Fibroblast of skin of right quadriceps (primary cell): ENCODE data around the gene CD2AP.
"Not testable (repeated sequence)": the region's sequence is repeated elsewhere in the genome, so short reads cannot be mapped to it uniquely, and the experiment has no call there.

Experiments
- DNase-seq: peaks from one replicate; pipeline ENCODE4 v3.0.0-alpha.2; 2013

CD2AP gene, protein sequence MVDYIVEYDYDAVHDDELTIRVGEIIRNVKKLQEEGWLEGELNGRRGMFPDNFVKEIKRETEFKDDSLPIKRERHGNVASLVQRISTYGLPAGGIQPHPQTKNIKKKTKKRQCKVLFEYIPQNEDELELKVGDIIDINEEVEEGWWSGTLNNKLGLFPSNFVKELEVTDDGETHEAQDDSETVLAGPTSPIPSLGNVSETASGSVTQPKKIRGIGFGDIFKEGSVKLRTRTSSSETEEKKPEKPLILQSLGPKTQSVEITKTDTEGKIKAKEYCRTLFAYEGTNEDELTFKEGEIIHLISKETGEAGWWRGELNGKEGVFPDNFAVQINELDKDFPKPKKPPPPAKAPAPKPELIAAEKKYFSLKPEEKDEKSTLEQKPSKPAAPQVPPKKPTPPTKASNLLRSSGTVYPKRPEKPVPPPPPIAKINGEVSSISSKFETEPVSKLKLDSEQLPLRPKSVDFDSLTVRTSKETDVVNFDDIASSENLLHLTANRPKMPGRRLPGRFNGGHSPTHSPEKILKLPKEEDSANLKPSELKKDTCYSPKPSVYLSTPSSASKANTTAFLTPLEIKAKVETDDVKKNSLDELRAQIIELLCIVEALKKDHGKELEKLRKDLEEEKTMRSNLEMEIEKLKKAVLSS

DNA sequence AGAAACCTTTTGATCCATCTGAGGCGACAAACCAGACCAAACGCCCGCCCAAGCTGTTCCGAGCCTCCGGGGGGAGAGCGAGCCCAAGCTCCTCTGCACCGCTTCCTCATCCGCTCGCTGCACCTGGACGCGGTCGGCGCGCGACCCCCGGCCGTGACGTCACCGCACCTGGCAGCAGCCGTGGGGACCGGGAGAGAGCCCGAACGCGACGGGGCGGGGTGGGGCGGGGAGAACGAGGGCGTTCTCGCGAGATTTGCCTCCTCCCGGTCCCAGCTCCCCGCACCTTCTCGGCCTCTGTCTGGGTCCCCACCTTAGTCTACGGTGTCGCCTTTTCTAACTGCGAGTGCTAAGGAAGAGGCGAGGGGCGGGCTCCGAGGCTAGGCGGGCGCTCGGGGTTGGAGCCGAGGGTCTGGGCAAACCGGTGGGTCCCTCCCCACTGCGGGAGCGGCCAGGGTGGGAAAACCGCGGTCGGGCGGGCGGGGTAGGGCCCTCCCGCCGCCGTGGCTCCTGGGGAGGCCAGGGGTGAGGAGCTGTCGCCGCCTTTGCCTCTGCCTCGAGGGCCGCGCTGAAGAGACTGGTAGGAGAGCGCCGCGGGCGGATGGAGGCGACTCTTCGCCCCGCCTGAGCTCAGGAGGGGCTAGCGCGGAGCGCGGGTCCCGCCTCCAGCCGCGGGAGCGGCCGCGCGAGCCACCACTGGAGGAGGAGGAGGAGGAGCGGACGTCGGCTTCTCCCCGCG, at the start of gene CD2AP:
TSS of gene CD2AP (plus strand) at position 293 of the 736 bp plus-strand sequence. CDS start 456 bp downstream, outside the sequence.
- peak; percentile 82 for DNase-seq

DNA sequence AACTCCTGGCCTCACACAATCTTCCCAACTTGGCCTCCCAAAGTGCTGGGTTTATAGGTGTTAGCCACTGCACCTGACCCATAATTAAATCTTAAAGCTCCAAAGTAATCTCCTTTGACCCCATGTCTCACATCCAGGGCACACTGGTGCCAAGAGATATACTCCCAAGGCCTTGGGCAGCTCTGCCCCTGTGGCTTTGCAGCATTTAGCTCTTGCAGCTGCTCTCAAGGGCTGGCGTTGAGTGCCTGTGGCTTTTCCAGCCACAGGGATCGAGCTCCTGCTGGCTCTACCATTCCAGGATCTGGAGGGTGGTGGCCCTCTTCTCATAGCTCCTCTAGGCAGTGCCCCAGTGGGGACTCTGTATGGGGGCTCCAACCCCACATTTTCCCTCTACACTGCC, 49.3 kb upstream of the CD2AP start:
- no peak for DNase-seq

DNA sequence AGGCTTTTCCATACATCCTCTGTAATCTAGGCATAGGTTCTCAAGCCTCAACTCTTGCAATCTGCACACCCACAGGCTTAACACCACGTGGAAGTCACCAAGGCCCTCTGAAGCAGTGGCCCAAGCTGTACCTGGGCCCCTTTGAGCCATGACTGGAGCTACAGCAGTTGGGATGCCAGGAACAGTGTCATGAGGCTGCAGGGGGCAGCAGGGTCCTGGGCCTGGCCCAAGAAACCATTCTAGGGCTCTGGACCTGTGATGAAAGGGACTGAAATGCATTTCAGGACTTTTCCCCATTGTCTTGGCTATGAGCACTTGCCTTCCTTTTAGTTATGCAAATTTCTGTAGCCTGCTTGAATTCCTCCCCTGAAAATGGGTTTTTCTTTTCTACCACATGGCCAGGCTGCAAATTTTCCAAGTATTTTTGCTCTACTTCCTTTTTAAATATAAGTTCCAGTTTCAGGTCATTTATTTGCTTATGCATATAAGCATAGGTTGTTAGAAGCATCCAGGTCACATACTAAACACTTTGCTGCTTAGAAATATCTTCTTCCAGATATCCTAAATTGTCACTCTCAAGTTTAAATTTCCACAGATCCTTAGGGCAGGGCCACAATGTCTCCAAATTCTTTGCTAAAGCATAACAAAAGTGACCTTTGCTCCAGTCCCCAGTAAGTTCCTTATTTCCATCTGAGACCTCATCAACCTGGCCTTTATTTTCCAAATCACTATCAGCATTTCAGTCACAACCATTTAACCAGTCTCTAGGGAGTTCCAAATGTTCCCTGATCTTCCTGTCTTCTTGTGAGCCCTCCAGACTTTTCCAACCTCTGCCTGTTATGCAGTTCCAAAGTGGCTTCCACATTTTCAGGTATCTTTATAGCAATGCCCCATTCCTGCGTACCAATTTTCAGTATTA, 48.6 kb upstream of the CD2AP start:
- DNase-seq: no peak

DNA sequence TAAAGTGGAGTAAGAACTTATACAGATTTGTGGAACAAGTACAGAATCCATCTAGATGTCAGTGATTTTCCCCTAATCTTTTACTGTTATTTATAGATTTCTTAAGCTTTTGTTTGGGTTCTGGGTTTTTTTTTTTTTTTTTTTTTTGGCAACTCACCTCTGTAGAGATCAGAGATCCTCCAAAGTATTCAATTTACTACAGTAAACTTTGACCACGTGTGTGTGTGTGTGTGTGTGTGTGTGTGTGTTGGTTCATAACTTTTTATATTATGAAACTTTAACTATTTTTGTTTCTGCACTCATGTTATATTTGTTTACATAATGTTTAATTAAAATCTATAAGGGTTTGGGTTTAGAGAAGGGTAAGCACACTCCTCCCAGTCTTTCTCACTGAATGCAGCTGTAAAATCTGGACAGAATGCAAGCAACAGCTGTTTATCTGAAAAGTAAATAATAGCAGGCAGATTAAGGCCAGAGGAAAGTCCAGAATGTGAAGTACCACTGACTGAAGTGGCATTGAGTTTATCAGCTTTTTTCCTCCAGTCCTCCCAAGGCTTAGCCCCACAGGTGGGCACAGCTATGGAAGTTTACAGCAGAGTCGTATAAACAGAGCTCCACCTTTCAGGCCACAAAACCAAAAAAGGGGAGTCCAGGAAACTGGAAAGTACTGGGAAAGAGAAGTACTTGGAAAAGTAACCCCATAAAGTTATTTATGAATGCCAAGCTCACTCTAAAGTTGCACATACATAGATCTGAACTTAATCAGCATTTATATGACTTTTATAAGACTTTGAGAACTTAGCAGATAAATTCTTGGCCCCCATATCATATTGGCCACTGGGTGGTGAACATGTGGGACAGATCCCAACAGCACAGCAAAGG, 43.0 kb upstream of the CD2AP start:
- no peak for DNase-seq

DNA sequence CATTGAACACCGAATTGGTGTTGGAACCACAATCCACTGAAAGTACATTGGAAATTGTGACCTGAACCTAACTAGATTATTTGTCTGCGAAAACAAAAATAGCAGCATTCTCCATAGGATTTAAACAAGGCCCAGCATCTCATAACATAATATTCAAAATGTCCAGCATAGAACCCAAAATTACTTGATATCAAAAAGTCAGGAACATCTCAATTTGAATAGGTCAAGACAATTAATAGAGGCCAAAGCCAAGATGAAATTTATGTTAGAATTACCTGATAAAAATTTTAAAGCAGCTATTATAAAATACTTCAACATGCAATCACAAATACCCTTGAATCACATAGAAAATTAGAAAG, 42.4 kb upstream of the CD2AP start:
- DNase-seq: no peak

DNA sequence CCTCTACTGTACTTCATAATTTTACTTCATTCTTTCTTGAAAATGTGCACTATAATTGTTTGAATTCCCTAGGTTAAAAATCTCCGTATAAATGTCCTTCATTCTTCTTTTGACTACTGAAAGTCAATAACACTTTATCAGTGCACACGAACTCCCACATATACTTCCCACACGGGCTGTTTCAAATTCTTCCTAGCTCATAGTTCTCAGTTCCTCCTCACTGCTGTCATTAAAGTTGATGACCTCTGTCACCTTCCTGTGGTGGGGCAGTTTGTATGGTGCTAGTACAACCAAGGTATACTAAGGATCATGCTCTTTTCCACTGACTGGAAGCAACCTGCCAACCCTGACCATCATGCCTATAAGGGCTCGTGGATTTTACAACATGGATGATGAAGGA, 40.0 kb upstream of the CD2AP start:
- DNase-seq: no peak

DNA sequence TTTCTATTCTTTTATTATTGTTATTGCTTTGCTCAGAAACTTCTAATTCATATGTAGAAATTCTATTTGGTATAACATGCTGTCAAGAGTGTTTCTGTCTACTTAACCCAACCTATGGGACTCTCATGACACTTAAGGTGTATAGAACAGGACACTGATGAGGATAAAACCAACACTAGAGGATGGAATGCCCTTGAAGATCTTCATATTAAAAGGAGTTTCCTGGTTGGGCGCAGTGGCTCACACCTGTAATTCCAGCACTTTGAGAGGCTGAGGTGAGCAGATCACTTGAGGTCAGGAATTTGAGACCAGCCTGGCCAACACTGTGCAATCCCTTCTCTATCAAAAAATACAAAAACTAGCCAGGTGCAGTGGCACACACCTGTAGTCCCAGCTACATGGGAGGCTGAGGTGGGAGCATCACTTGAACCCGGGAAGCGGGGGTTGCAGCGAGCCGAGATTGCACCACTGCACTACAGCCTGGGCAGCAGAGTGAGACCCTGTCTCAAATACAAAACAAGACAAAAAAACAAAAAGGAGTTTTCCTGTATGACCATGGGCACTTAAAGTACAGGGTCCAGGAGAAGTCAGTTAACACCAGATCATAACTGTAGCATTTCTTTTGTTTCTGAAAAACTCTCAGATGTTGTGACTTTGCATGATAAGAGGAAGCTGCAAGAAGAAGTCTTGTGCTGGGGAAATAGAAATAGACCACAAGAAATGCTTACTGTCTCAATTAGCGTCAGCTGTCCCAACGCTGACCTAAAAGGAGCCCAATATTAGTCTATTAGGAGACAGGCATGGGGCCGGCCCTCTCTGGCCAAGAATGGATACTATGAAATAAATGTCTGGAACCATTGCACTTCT, 38.9 kb upstream of the CD2AP start:
- DNase-seq: no peak

DNA sequence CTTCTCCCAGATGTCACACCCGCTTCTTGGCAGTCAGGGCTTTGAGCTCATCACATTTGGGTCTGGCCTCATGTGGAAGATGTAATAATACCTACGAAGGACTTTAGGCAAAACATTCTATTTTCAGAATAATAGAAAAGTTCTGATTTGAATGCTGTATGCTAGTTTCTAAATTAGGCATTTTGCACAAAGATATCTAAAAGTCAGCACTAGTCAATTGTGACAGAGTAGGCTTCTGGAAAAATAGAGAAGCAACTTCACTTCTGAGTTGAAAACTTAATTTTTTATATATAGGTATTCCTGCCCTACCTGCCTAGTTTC, 38.3 kb upstream of the CD2AP start:
- DNase-seq: no peak

DNA sequence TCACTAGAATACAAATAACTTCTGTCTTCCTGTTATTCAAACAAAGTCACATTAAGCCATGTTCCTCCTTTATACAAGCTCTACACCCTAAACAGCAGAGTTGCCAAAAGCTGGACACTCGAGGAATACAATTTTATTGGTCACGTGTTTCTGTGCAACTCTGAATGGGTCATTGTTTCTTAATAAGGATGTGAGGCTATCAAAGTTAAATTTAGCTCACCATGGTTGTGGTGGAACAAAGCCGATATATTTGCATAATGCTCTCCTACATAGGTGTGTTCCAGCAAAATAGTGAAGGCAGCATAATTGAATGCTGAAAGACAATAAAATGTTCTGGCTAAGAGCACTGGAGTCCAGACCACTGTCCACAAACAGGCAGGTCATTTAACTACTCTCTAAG, 36.9 kb upstream of the CD2AP start:
- DNase-seq: no peak

DNA sequence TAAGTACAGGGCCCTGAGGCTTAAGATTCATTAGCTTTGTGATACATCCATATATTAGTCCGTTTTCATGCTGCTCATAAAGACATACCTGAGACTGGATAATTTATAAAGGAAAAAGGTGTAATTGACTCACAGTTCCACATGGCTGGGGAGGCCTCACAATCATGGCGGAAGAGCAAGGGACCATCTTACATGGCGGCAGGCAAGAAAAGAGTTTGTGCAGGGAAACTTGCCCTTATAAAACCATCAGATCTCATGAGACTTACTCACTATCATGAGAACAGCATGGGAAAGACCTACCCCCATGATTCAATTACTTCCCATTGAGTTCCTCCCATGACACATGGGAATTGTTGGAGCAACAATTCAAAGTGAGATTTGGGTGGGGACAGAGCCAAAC, 32.6 kb upstream of the CD2AP start:
- DNase-seq: not testable (repeated sequence)

DNA sequence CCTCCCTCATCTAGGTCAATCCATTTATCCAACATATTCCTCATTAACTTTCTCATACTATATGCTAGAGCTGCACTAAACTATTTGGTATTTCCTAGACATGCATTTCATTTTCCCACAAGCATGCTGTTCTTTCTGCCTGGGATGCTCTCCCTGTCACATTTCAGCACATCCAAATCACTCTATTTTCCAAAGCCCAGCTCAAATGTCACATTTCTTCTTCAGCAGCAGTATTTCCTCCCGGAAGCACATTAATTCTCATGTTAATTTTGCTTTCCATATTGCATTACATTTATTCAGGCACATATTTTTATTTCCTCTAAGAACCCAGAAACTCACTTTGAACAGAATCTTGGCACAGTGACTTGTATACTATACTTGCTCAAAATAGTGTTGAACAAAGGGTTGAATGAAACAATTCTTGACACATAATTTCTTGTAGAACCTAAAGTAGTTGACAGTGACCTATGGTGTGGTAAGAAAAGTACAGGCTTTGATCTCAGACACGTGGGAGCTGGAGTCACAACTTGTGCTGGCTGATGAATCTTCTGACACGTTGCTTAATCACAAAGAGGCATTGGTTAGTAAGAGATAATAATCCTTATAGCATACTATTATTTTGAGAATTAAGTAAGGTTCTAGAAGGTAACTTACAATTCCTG, 30.8 kb upstream of the CD2AP start:
- DNase-seq: no peak

DNA sequence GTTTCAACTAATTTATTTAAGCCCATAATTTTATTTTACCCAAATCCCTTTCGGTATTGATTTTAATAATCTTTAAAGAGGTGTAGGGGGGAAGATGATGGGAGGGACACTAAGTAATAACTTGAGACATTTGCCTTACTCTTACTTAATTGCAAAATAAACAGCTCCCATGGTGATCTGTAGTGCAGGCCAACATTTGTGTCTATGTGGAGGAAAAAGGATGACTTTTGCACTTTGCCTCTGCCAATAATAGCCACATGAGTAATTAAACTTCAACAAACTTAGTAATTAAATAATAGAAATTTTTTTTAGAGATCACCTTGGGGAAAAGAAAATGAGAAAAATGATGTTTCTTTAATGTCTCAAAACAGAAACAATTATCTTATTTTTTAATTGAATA, 29.9 kb upstream of the CD2AP start:
- DNase-seq: no peak

DNA sequence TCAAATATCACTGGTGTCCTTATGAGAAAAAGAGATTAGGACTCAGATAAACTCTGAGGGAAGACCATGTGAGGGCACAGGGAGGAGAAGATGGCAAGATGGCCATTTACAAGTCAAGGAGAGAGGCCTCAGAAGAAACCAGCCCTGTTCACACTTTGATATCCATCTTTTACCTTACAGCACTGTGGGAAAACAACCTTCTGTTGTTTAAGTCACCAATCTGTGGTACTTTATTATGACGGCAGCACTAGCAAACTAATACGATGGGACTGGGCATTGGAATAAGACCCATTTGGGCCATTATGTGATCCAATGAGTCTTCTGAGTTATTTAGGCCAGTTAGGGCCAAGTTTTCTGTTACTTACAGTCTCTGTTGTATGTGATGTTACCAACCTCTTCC, 26.4 kb upstream of the CD2AP start:
- no peak for DNase-seq

DNA sequence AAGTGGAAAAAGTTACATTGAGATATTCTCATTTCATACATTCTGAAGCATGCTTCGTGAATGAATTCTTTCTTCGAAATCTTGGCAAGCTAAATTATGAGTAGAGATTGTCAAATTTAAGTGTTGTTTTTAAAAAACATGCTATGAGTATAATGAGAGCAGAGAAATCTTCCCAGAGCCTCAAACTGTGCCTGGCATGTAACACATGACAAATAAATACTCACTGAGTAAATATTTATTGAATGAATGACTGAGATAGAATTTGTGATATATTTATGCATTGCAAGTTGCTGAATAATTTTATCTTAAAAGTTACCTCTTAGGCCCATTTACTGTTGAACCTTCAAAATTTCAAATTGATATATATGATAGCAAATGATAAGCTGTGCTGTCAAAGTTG, 24.7 kb upstream of the CD2AP start:
- DNase-seq: no peak

DNA sequence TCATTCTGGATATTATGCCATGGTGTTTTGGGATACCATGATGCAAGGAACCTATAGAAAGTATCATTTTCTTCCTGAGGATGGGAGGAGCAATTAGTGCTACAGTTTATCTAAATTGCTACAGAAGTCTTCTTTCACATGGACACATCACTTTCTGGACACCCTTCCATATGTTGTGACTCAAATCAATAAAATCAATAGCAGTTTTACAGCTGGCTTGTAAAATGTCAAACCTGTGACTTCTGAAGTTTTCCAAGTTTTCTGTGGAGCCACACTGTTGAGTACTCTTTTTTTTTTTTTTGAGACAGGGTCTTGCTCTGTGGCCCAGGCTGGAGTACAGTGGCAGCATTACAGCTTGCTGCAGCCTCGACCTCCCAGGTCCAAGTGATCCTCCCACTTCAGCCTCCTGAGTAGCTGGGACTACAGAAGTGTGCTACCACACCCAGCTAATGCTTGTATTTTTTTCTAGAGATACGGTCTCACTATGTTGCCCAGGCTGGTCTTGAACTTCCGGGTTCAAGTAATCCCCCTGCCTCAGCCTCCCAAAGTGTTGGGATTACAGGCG, 24.1 kb upstream of the CD2AP start:
- no peak for DNase-seq

DNA sequence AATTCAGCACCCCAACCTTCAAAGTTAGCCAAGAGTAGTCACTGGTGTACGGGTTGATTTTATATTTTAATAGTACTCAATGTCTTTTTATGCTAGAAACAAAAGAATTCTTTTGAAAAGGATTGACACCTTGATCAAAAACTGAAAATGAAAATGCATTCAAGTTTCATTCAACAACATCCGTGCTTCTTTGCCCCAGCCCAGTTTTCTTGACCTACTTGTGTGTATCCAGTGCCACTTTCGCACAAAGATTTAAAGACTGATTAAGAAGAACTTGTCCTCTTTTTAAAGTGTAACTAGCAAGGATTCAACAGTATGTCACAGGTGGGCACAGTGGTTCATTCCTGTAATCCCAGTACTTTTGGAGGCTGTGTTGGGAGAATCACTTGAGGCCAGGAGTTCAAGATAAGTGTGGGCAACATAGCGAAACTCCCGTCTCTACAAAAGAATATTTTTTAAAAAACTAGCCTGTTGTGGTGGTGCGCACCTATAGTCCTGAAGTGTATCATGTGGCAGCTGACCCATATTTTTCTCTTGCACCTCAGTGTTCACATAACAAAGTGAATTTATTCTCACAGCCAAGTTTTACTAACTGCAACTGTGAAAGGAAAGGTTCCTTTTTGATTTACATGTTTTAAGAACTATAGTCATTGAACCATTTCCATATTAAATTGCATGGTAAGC, 22.7 kb upstream of the CD2AP start:
- no peak for DNase-seq

DNA sequence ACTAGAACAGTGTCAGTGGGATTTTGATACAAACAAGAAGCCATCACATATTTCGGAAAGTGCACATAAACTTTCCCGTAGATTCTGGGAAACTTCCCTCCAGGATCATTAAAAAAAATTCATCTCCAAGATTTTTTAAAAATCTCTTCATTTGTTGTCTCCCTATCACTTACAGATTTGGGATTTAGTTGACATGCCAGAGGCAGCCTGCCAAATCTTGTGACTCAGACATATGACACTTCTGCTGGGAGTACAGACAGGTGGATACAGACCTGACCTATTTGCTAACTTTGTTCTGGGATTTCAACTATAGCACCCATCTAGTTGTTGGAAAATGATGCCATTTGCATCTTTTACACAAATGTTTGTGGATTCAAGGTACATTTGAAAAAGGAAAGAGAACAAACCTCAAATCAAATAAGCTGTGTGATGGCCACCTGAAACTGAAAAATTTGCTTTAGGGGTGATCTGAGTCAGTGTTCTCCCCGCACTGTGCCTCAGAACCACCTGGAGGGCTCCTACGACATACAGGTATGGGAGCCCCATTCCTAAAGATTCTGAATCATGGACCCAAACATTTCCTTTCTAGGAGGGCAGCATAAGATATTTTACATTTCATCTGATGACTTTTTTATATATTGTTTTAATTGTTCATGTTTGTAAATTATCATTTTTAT, 21.9 kb upstream of the CD2AP start:
- no peak for DNase-seq

DNA sequence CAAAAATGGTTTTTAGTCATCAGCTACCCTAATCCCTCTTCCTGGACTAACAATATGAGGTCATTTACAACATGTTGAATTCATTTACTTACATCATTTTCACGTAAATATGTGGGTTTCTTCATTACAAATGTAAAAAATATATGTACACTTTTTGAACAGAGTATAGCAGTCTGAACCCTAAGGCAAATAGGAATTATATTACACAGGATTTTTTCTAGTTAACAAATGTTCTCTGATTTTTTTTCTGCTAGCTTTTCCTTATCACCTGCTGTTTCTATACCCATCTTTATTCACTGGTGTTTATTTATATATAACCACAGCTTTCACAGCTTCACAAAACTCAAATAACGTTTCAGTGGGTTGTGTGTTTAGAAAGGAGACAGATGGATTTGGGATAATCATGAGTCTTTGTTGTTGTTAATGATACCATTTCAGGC, 21.0 kb upstream of the CD2AP start:
- no peak for DNase-seq

DNA sequence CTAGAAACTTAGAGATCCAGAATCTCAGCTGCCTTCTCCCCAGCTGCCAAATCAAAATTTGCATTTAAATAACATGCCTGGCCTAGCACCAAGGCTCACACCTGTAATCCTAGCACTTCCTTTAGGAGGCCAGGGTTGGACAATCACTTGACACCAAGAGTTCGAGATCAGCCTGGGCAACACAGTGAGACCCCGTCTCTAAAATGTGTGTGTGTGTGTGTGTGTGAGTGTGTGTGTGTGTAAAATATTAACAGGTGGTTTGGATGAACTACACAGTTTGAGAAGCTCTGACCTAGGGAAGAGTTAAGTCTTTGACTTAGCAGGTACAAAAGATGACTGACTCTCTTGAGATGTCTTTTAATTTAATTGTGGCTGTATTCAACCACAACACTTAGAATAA, 20.2 kb upstream of the CD2AP start:
- DNase-seq: no peak
